ENCODE results near the gene HDAC4.

HDAC4 gene

GRCh38 chr2:239017491-239018098 is 383.2 kb downstream of the HDAC4 start:
- intact Hi-C loops (cut with DNase I) = no loop called here

GRCh38 chr2:239015901-239016675 is 384.7 kb downstream of the HDAC4 start:
- intact Hi-C loops (cut with DNase I) = no loop called here
- peak in 2 of 10 donors; percentile 6 to 76 for DNase-seq

More at GRCh38 chr2:239017491-239018098, 383.2 kb downstream of the HDAC4 start:
- no peak for DNase-seq

- intact Hi-C loops (cut with DNase I) = no loop called here
- DNase-seq = peak in 2 of 10 donors; percentile 2 to 81
These were observed 385.5 kb downstream of the HDAC4 start for GRCh38 chr2:239015218-239015900.

- intact Hi-C loops (cut with DNase I) = no loop called here
- peak in 3 of 10 donors; percentile 4 to 62 (median 4) for DNase-seq
These were observed 386.2 kb downstream of the HDAC4 start for GRCh38 chr2:239014458-239015217.

GRCh38 chr2:239013678-239013976 is 387.2 kb downstream of the HDAC4 start:
- DNase-seq = no peak
- intact Hi-C loops (cut with DNase I) = no loop called here

- peak in 2 of 10 donors; percentile 3 to 4 for DNase-seq
- intact Hi-C loops (cut with DNase I) = no loop called here
These were observed 387.7 kb downstream of the HDAC4 start for GRCh38 chr2:239012936-239013677.

- peak in 1 of 10 donors; percentile 1 for DNase-seq
These were observed 388.6 kb downstream of the HDAC4 start for GRCh38 chr2:239012228-239012627.

GRCh38 chr2:239009589-239009961 is 391.2 kb downstream of the HDAC4 start:
- DNase-seq = peak in 2 of 10 donors; percentile 2 to 7
- intact Hi-C loops (cut with DNase I) = no loop called here

More at GRCh38 chr2:239012228-239012627, 388.6 kb downstream of the HDAC4 start:
- intact Hi-C loops (cut with DNase I) = no loop called here

- peak in 1 of 10 donors; percentile 7 for DNase-seq
These were observed 391.9 kb downstream of the HDAC4 start for GRCh38 chr2:239008677-239009588.

GRCh38 chr2:239008004-239008403 is 392.8 kb downstream of the HDAC4 start:
- intact Hi-C loops (cut with DNase I) = no loop called here
- DNase-seq = peak in 1 of 10 donors; percentile 2

More at GRCh38 chr2:239008677-239009588, 391.9 kb downstream of the HDAC4 start:
- intact Hi-C loops (cut with DNase I) = no loop called here

- intact Hi-C loops (cut with DNase I) = no loop called here
- DNase-seq = peak in 1 of 10 donors; percentile 1
These were observed 394.1 kb downstream of the HDAC4 start for GRCh38 chr2:239006622-239007285.

- intact Hi-C loops (cut with DNase I) = no loop called here
- peak in 1 of 10 donors; percentile 44 for DNase-seq
These were observed 395.2 kb downstream of the HDAC4 start for GRCh38 chr2:239005586-239005985.

GRCh38 chr2:239004274-239005015 is 396.4 kb downstream of the HDAC4 start:
- DNase-seq = peak in 2 of 10 donors; percentile 4 to 33
- intact Hi-C loops (cut with DNase I) = no loop called here

- peak in 1 of 10 donors; percentile 76 for DNase-seq
- intact Hi-C loops (cut with DNase I) = no loop called here
These were observed 397.1 kb downstream of the HDAC4 start for GRCh38 chr2:239003624-239004273.

- intact Hi-C loops (cut with DNase I) = no loop called here
- peak in 1 of 10 donors; percentile 75 for DNase-seq
These were observed 397.7 kb downstream of the HDAC4 start for GRCh38 chr2:239002954-239003623.

GRCh38 chr2:239002591-239002953 is 398.2 kb downstream of the HDAC4 start:
- intact Hi-C loops (cut with DNase I) = no loop called here
- peak in 1 of 10 donors; percentile 33 for DNase-seq

GRCh38 chr2:239001794-239002193 is 399.0 kb downstream of the HDAC4 start:
- intact Hi-C loops (cut with DNase I) = no loop called here
- DNase-seq = peak in 1 of 10 donors; percentile 25
